Measurements from ENCODE around the gene NELL1. TPM values are rescaled to one million over a fixed set of nuclear protein-coding genes. Genes with fewer than 3 reads are reported as not detected.

The NELL1 gene
- total and polyA plus RNA-seq, 2 donors (not counting 3 experiments of a cell fraction or from before 2014, with no cell fraction given): not detected

- H4K20me1 ChIP-seq (replicated peaks; ENCODE audit: control insufficient read depth, extremely low read depth, insufficient read depth, low read length): no peaks in the 10 kb centered on the region
- H3K4me1 ChIP-seq (ENCODE audit: control insufficient read depth, extremely low read depth, insufficient read depth, low read length): no peaks in the 10 kb centered on the region
- no peak overlapping the region for H2AFZ ChIP-seq (ENCODE audit: low read depth, low read length)
- no peaks in the 10 kb centered on the region for H3K36me3 ChIP-seq (ENCODE audit: control insufficient read depth in 2 of 2, extremely low read depth in 1 of 2, insufficient read depth in 2 of 2, low read length in 2 of 2)
- FAIRE-seq (no peak), DNase-seq (ENCODE audit: low read depth, low spot score) (no peak)
- ChIA-PET POLR2A (no interaction called here), CTCF (no interaction called here)
- no TSS peak for BruUV-seq (replicated peaks)
- no peak overlapping the region for H3K4me2 ChIP-seq (ENCODE audit: insufficient read depth, low read length)
- dilution Hi-C loops (cut with MboI; ENCODE audit: extremely low pct_ligation_motif_present, low sequenced_read_pairs) (no loop called here), intact Hi-C loops (cut with micrococcal nuclease) (no loop called here)
- H3K4me3 ChIP-seq (replicated peaks in 1 of 3; ENCODE audit: insufficient read depth in 1 of 3, low read depth in 1 of 3, low read length in 3 of 3): no peak overlapping the region
- H3K79me2 ChIP-seq (ENCODE audit: control insufficient read depth, insufficient read depth, low read length): no peaks in the 10 kb centered on the region
- H3K27ac ChIP-seq (ENCODE audit: insufficient read depth, low read depth, low read length): no peak overlapping the region
- H3K9ac ChIP-seq (replicated peaks; ENCODE audit: extremely low read depth, insufficient read depth, low read length): no peak overlapping the region
- H3K9me3 ChIP-seq (replicated peaks; ENCODE audit: control insufficient read depth, insufficient read depth, low read length): no peaks in the 10 kb centered on the region
- no peaks in the 10 kb centered on the region for H3K9me1 ChIP-seq (replicated peaks; ENCODE audit: control insufficient read depth, extremely low read depth, insufficient read depth, low read length)
- no peaks in the 10 kb centered on the region for H3K27me3 ChIP-seq (ENCODE audit: control insufficient read depth in 2 of 2, insufficient read depth in 2 of 2, low read length in 2 of 2)
- TF ChIP-seq FOS (IDR thresholded peaks at IDR 0.05; ENCODE audit: borderline replicate concordance, insufficient read depth, low read length) (no peak), CTCF (IDR thresholded peaks at IDR 0.05; ENCODE audit: extremely low read depth in 1 of 2, insufficient read depth in 1 of 2, low read depth in 1 of 2, low read length in 2 of 2) (no peak), MYC (IDR thresholded peaks at IDR 0.05; ENCODE audit: low read depth, low read length) (no peak), MAX (IDR thresholded peaks at IDR 0.05; ENCODE audit: insufficient read depth, insufficient read length) (no peak), EZH2 (IDR thresholded peaks at IDR 0.05; ENCODE audit: borderline replicate concordance, low read depth, low read length, severe bottlenecking) (no peak), GATA2 (IDR thresholded peaks at IDR 0.05; ENCODE audit: insufficient read depth, insufficient read length, low read depth, low read length) (no peak), JUN (IDR thresholded peaks at IDR 0.05; ENCODE audit: borderline replicate concordance, insufficient read depth, insufficient read length, low read depth) (no peak), POLR2AphosphoS5 (IDR thresholded peaks at IDR 0.05; ENCODE audit: insufficient read depth, low read depth, low read length) (no peak), POLR2A (IDR thresholded peaks at IDR 0.05; ENCODE audit: low read depth, low read length) (no peak)
Measured at GRCh38 chr11:21428796-21429195, 759.4 kb downstream of the NELL1 start.

All from endothelial cell of umbilical vein (primary cell).